Cardiac septum (tissue), 1 donor: ENCODE results near the gene PATL2. TPM values are rescaled to one million over a fixed set of nuclear protein-coding genes. Genes with fewer than 3 reads are reported as not detected.
"Not testable (repeated sequence)": the region's sequence is repeated elsewhere in the genome, so short reads cannot be mapped to it uniquely, and the experiment has no call there.

Source experiments
- DNase-seq: peaks from one replicate; pipeline ENCODE4 v3.0.0-alpha.2; 2020; ENCODE audit warnings: low spot score
- intact Hi-C: fragments of 100-400 bp; cut with DNase I; formaldehyde crosslinking; loops from one replicate; pipeline ENCODE4 v1.14.0; 2022
- long read RNA-seq: library from polyadenylated mRNA; unstranded; transcript quantifications from one replicate; pipeline ENCODE4 v2.0.0, GENCODE V29; 2021
- total RNA-seq: library from RNA; stranded (reverse); fragmentation: NEBNext Ultra II Directional; extraction: Animal tissue kit (Norgen Biotek cat#: 25700); gene quantifications from one replicate; pipeline ENCODE4 v1.2.1, GENCODE V29; 2021
- donor health status: DM: no; HTN: no; CAD: no.

Gene PATL2
- total RNA-seq: 1.00 TPM
- long read RNA-seq, partial matches to known transcripts: 0 of 2 reads
- long read RNA-seq, other reads (novel, unspliced or antisense): 2 of 2 reads

DNA sequence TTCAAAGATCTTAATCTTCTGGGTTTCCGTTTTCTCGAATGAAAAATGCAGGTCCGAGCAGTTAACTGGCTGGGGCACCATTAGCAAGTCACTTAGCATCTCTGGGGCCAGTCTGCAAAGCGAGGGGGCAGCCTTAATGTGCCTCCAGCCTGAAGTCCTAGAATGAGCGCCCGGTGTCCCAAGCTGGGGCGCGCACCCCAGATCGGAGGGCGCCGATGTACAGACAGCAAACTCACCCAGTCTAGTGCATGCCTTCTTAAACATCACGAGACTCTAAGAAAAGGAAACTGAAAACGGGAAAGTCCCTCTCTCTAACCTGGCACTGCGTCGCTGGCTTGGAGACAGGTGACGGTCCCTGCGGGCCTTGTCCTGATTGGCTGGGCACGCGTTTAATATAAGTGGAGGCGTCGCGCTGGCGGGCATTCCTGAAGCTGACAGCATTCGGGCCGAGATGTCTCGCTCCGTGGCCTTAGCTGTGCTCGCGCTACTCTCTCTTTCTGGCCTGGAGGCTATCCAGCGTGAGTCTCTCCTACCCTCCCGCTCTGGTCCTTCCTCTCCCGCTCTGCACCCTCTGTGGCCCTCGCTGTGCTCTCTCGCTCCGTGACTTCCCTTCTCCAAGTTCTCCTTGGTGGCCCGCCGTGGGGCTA lies at the start of gene PATL2, which contains the start of gene B2M:
TSS of gene PATL2 (minus strand) at position 228 of the 647 bp plus-strand sequence. CDS start 34,833 bp downstream, outside the sequence.
TSS of gene B2M (plus strand) at position 422 of the 647 bp plus-strand sequence. CDS start at position 452, 30 bp downstream.
- peak; percentile 98 for DNase-seq
- intact Hi-C loops: loop anchor here (1.0 kb wide), 2 partner anchors 17 to 48 kb away; partner anchors contain the start of gene SPG11

DNA sequence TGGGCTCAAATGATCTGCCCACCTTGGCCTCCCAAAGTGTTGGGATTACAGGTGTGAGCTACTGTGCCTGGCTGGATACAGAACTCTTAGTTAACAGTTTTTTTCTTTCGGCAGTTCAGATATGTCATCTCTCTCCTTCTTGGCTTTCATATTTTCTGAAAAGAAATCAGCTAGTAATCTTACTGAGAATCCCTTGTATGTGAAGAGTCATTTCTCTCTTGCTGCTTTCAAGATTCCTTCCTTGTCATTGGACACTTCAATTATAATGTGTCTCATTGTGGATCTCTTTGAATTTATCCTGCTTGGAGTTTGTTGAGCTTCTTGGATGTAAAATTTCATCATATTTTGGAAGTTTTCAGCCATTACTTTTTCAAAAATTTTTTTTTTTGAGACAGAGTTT lies 42.2 kb upstream of the PATL2 start:
- intact Hi-C loops: no loop called here
- no peak for DNase-seq

DNA sequence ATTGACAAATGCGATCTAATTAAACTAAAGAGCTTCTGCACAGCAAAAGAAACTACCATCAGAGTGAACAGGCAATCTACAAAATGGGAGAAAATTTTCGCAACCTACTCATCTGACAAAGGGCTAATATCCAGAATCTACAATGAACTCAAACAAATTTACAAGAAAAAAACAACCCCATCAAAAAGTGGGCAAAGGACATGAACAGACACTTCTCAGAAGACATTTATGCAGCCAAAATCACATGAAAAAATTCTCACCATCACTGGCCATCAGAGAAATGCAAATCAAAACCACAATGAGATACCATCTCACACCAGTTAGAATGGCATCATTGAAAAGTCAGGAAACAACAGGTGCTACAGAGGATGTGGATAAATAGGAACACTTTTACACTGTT lies 32.3 kb upstream of the PATL2 start:
- DNase-seq, intact Hi-C loops: not testable (repeated sequence)

DNA sequence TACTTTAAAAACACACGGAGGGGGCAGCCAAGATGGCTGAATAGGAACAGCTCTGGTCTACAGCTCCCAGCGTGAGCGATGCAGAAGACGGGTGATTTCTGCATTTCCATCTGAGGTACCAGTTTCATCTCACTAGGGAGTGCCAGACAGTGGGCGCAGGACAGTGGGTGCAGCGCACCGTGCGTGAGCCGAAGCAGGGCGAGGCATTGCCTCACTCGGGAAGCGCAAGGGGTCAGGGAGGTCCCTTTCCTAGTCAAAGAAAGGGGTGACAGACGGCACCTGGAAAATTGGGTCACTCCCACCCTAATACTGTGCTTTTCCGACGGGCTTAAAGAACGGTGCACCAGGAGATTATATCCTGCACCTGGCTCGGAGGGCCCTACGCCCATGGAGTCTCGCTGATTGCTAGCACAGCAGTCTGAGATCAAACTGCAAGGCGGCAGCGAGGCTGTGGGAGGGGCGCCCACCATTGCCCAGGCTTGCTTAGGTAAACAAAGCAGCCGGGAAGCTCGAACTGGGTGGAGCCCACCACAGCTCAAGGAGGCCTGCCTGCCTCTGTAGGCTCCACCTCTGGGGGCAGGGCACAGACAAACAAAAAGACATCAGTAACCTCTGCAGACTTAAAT lies 28.2 kb upstream of the PATL2 start:
- intact Hi-C loops: loop anchor here (10.0 kb wide), 1 partner anchor 145 kb away; no protein-coding TSS in a partner anchor
- not testable (repeated sequence) for DNase-seq

DNA sequence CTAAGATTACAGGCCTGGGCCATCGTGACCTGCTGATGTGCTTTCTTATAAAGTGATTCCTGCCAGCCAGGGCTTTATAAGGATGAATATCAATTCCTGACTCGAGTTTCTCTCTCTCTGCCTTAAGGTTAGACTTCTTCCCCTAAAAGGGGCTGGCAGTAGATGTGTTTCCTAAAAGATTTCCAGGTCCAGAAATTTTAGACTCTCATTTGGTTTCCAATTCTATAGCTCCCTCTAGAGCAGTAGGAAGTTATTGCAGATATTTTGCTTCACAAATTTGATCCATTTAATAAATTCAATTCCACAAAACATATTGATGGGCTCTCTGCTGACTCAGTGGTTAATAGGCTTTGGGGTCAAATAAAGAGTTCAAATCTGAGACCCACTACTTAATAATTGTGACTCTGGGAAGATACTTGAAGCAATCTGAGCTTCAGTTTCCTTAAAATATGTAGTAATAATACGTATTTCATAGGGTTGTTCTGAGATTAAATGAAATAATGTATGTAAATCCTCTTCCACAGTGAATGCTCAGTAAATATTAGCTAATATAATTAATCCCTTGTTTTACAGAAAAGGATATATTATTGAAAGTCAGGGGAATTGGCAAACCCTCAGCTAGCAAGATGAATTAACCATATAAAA lies 27.3 kb upstream of the PATL2 start:
- intact Hi-C loops: loop anchor here (10.0 kb wide), 1 partner anchor 144 kb away; no protein-coding TSS in a partner anchor
- no peak for DNase-seq

DNA sequence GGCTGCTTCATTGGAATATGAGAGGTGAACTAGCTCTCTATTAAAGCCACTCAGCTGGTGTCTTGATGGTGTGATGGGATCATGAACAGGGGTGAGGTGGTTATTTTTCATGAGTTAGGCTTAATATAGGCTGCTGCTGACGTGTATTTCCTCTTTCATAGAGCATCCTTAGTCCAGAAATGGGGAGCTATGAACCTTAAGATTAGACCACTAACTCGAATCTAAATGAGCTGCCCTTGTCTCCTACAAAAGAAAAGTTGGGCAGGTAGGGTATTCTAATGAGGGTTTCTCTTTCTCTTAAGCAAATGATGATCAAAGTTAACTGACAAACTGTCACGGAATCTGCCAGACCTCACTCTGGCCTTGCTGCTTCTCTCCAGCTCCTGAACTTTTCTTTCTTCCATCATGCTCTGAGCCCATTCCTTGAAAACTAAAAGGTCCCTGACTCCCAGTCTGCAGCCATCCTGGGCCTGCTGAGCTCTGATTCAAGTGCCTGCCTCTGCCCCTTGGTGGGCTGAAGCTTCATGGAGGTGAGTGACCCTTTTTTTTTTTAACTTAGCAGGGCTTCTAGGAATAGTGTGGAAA lies 25.1 kb upstream of the PATL2 start, which contains the start of gene TRIM69:
TSS of gene TRIM69 (plus strand) at position 348 of the 585 bp plus-strand sequence. CDS start at position 525, 177 bp downstream.
- intact Hi-C loops: loop anchor here (10.0 kb wide), 1 partner anchor 141 kb away; no protein-coding TSS in a partner anchor

DNA sequence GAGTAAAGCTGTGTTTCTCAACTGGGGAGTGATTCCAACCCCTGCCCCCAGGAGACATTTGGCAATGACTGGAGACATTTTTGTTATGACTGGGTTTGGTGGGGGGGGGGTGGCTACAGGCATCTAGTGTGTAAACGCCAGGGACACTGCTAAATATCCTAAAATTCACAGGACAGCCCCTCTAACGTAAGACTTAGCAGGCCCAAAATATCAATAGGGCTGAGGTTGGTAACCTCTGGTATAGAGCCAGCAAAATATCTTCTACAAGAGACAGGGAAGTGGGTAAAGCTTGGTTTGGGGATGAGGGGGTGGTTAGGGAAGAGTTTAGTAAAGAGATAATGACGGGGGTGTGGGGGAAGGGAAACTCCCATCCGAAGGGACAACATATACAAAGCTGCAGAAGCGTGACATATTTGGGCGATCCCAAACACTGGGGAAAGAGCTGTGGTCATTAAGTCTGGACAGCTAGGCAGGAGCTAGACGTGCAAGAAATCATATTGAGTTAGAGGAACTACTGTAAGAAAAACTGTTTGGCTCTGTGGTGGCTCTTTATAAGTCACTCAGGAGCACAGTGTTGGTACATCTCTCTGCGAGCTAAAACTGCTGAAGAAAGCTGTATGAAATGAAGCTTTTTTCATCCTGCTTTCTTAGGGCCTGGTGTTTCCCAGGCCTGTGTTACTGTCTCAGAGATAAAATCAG lies 24.5 kb upstream of the PATL2 start:
- DNase-seq: no peak
- intact Hi-C loops: loop anchor here (10.0 kb wide), 1 partner anchor 141 kb away; no protein-coding TSS in a partner anchor

More for the DNA sequence above, 25.1 kb upstream of the PATL2 start, which contains the start of gene TRIM69:
- DNase-seq: no peak

DNA sequence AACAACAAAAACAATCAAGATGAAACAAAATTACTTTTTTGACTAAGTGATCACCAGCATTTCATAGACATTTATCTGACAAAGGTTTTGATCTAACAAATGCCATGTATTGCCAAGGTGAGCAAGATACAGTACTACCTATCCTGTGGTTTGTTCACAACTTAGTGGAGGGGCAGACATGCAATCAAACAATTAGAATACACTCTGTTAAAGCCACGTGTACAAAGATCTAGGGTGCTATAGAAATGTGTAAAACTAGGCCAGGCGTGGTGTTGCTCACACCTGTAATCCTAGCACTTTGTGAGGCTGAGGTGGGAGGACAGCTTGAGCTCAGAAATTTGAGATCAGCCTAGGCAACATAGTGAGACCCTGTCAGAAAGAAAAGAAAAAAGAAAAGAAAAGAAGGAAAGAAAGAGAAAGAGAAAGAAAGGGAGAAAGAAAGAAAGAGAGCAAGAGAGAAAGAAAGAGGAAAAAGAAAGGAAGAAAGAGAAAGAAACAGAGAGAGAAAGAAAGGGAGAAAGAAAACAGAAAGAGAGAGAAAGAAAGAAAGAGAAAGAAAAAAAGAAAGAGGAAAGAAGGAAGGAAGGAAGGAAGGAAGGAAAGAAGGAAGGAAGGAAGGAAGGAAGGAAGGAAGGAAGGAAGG lies 23.8 kb upstream of the PATL2 start:
- no peak for DNase-seq
- intact Hi-C loops: loop anchor here (10.0 kb wide), 1 partner anchor 140 kb away; no protein-coding TSS in a partner anchor

DNA sequence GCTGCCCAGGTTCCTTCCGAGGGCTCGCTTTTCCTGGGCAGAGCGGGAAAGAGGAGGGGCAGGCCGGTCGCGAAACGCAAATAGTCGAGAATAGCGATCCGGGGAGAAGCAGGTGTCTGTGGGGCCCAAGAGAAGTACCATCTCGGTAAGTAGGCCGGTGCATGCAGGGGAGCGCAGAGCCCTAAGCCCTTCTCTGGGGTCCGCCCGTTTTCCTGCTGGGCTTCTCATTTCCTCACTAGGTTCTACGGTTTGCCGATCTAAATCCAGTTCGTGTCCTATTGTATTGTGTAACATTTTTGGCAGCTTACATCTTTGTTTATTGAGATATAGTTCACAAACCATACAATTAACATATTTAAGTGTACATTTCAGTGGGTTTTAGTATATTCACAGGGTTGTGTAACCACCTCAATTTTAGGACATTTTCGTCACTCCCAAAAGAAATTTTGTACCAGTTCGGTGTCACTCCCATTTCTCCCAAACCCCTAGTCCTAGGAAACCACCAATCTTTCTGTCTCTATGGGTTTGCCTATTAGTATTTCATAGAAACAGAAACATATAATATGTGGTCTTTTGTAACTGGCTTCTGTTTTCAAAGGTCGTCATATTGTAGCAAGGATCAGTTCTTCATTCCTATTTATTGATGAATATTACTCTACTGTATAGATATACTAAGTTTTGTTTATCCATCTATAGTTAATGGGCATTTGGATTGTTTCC lies 18.4 kb upstream of the PATL2 start:
- intact Hi-C loops: loop anchor here (2.0 to 10.0 kb wide), 4 partner anchors 67 to 305 kb away; partner anchors contain the start of genes CTDSPL2, EIF3J and SPG11
- no peak for DNase-seq

DNA sequence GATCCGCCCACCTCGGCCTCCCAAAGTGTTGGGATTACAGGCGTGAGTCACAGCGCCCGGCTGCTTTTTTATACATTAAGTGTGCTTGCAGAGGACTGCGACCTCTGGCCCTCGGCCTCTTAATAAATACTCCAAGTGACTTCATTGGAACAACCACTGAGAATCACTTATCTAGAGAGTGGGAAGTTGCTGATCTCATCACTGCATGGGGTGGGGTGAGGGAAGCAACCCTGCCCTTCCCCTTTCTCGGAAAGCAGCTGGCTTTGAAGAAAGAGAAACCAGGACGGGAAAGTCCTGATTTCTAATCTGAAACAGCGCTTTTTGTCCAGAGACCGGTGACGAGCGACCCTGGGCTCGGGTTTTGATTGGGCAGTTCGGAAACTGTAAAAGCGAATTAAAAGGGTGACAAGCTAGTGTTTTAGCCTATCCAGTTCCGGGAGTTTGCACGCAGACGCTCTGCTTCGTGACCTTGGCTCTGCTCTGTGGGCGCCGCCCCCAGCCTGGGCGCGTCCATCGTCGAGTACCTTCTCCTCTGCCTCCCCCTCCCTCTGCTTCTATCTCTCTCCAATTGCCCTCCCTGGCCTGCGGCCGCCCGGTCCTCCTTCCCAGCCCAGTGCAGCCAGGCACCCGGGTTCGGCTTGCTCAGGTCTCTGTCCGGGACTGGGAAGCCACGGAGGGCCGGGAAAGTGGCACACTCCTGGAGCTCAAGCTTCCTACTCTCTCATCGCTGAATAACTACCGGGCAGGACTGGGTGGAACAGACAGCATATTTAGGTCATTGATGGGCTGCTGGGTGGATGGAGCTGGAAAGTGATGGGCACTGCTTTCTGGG lies 17.7 kb upstream of the PATL2 start:
- intact Hi-C loops: loop anchor here (1.0 to 10.0 kb wide), 4 partner anchors 17 to 304 kb away; partner anchors contain the start of genes B2M, CTDSPL2, EIF3J and PATL2
- DNase-seq: peak; percentile 98

DNA sequence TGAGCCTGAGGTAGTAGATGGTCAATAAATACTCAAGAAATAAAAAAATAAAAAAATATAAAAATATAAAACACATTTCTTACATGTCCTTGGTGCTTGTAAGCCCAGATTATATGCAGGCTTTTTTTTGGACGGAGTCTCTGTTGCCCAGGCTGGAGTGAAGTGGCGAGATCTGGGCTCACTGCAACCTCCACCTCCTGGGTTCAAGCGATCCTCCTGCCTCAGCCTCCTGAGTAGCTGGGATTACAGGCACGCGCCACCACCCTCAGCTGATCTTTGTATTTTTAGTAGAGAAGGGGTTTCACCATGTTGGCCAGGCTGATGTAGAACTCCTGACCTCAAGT lies 17.1 kb upstream of the PATL2 start:
- intact Hi-C loops: loop anchor here (1.0 to 10.0 kb wide), 4 partner anchors 17 to 303 kb away; partner anchors contain the start of genes B2M, CTDSPL2, EIF3J and PATL2
- DNase-seq: not testable (repeated sequence)

DNA sequence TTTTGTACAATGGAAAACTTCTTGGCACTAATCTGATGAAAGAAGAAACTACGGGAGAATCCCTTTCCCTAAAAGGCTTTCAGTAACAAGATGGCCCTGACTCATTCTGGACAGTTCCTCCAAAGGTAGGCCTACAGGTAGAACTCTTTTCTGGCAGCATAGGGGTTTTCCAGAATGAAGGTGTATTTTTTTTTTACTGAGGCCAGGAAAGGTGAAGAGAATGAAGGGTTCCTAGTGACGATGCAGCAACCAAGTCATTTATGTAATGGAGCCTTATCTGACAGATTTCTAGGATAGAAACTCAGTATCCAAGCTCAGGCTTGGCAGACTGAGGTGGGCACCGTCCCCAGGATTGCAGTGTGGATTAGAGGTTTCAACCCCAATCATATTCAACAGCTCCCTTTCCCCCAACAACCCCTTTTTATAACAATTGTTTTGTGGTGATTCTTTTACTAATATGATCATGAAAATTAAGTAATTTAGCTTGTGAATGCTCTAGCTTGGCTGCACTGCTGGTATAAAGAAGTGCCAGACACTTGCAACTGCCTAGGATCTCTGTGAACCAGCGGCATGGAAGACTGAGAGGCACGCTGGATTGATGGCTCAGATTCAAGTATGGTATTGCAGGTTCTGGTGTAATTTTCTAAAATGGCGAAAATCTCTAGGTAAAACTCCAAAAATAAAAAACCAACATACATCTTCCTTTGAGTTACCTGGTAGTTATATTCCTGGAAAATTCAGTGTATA lies 16.5 kb upstream of the PATL2 start:
- DNase-seq: no peak
- intact Hi-C loops: loop anchor here (1.0 to 10.0 kb wide), 4 partner anchors 16 to 303 kb away; partner anchors contain the start of genes B2M, CTDSPL2, EIF3J and PATL2

DNA sequence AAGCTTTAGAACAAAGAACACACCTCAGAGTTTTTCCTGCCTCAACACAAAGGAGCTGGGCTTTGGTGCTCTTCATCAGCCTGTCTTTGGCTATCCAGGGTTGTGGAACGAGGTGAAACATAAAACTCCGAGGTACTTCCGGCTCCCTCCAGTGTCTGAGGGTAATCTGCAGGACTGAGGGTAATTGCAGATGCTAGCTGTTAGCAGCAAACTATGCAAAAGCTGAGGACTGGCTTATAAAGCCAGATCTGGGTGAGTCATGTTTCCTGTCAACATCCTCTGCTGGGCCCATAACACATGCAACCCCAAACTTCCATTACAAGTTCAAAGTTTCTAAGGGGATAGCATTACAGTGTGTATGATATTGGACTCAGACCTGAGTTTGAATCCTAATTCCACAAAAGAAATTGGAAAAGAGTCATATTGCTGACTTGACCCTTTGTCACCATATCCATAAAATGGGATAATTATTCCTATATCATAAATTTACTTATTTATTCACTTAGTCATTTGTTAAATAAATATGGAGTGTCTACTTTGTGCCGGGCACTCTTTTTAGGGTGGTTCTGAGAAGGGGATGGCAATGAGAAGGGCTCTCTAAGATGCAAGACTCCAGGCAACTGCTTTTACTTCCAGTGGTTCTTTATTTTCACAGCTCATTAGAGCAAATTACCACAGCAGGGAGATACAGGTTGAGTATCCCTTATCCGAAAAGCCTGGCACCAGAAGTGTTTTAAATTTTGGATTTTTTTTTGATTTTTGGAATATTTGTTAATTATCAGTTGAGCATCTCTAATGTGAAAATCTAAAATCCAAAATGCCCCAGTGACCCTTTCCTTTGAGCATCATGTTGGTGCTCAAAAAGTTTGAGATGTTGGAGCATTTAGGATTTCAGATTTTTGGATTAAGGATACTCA lies 15.7 kb upstream of the PATL2 start:
- no peak for DNase-seq
- intact Hi-C loops: loop anchor here (5.0 to 10.0 kb wide), 2 partner anchors 190 to 302 kb away; partner anchors contain the start of genes CTDSPL2 and EIF3J

DNA sequence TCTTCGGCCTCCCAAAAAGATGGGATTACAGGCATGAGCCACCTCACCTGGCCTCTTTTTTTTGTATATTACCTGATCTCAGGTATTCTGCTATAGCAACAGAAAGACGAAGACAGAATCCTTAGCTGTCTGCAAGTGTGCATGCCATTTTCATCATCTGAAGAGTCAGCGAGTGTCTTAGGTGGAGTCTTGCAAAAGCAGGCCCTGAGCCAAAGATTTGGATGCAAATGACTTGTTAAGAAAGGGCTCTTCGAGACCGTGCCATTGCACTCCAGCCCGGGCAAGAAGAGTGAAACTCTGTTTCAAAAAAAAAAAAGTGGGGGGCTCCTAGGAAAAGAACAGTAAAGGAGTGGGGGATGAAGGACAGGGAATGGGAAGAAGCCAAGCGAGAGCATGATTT lies 15.0 kb upstream of the PATL2 start:
- intact Hi-C loops: loop anchor here (5.0 to 10.0 kb wide), 2 partner anchors 189 to 301 kb away; partner anchors contain the start of genes CTDSPL2 and EIF3J
- no peak for DNase-seq

DNA sequence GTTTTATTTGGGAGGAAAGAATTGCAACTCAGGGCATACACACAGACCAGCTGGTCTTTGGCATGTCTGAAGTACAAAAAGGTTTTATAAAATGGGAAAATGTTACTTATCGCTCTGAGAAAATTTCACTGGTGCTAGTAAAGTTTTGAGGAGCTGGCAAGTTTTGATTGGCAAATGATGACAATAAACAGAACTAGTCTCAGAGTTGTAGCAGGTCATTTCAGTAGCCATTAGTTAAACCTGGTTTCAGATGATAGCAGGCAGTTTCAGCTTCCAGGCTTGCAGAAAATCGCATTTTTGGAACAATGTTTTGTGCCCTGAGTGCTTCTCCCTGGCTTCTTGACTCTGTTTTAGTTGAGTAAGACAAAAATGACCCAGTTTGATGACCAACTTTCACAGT lies 10.9 kb upstream of the PATL2 start:
- no peak for DNase-seq
- intact Hi-C loops: loop anchor here (10.0 kb wide), 1 partner anchor 297 kb away; the partner anchor contains the start of gene CTDSPL2
